ENCODE results near the gene TRIM9.
A peak's percentile ranks its signal among the peaks of the same experiment; 100 is the strongest.

Gene TRIM9

DNA sequence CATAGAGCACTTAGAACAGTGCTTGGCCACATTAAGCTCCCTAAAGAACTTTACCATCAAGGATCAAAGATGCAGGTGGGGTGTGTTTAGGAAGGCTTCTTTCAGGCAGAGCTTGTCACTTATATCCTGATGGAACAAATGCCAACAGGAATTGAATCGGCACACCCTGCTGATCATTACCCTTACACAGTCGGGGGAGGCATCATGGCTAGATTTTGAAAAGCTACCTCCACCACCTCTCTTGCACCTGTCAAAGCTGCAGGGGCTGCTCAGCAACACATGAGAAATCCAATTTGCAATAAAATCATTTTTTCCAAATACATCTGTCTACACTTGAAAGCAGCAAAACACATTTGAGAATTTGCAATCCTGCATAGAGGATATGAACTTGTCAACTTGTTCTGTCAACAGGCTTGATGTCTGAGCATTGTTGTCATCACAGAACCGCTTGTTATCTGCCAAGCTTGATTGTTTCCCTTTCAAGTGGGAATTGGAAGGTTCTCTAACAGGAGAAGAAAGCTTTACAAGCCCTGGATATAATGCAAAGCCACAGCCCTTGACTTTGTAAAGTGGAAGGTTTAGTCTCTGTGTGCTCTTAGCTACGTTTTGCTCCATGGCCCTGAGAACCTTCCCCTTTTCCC is 24.6 kb upstream of the TRIM9 start:
- Histone ChIP-seq H3K36me3 (ENCODE audit: control insufficient read depth in 5 of 5, insufficient read depth in 5 of 5, low read length in 5 of 5) (no peaks in the 10 kb centered on the region), H3K27ac (ENCODE audit: low read depth, low read length) (no peak overlapping the region), H3K4me3 (ENCODE audit: low read depth in 1 of 5, low read length in 5 of 5) (no peak overlapping the region), H3K4me1 (ENCODE audit: control insufficient read depth in 5 of 5, insufficient read depth in 5 of 5, low read length in 5 of 5) (no peaks in the 10 kb centered on the region), H3K9ac (ENCODE audit: low read length in 5 of 5) (no peak overlapping the region), H3K9me3 (ENCODE audit: control insufficient read depth in 5 of 5, low read length in 5 of 5) (no peaks in the 10 kb centered on the region), H3K27me3 (ENCODE audit: control insufficient read depth in 5 of 5, insufficient read depth in 4 of 5, low read length in 5 of 5) (no peaks in the 10 kb centered on the region)

DNA sequence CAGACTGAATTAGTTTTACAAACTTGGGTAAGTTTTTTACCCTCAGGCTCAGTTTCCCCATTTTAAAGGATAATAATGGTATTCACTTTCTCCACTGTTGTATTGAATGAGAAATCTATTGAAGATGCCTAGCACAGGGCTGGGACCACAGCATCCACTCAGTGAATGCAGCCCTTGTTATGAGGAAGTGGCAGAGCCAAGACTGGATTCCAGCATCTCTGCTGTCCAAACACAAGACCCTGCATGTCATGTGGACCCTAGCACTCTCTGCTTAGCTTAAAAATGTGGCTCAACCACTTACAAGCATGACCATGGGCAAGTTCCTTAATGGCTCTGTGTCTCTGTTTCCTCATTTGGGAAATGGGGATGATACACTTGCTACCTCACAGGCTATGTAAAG is 24.1 kb upstream of the TRIM9 start:
- no peaks in the 10 kb centered on the region for H3K36me3 ChIP-seq (ENCODE audit: control insufficient read depth in 5 of 5, insufficient read depth in 5 of 5, low read length in 5 of 5)
- H3K4me3 ChIP-seq (ENCODE audit: low read depth in 1 of 5, low read length in 5 of 5): no peak overlapping the region
- H3K9ac ChIP-seq (ENCODE audit: low read length in 5 of 5): no peak overlapping the region
- H3K27me3 ChIP-seq (ENCODE audit: control insufficient read depth in 5 of 5, insufficient read depth in 4 of 5, low read length in 5 of 5): no peaks in the 10 kb centered on the region
- no peaks in the 10 kb centered on the region for H3K4me1 ChIP-seq (ENCODE audit: control insufficient read depth in 5 of 5, insufficient read depth in 5 of 5, low read length in 5 of 5)
- H3K9me3 ChIP-seq (ENCODE audit: control insufficient read depth in 5 of 5, low read length in 5 of 5): no peaks in the 10 kb centered on the region
- H3K27ac ChIP-seq (ENCODE audit: low read depth, low read length): no peak overlapping the region

- no peaks in the 10 kb centered on the region for H3K9me3 ChIP-seq (ENCODE audit: control insufficient read depth in 5 of 5, low read length in 5 of 5)
- H3K9ac ChIP-seq (ENCODE audit: low read length in 5 of 5): no peak overlapping the region
- no peak overlapping the region for H3K27ac ChIP-seq (ENCODE audit: low read depth, low read length)
- H3K27me3 ChIP-seq (ENCODE audit: control insufficient read depth in 5 of 5, insufficient read depth in 4 of 5, low read length in 5 of 5): no peaks in the 10 kb centered on the region
- no peaks in the 10 kb centered on the region for H3K4me1 ChIP-seq (ENCODE audit: control insufficient read depth in 5 of 5, insufficient read depth in 5 of 5, low read length in 5 of 5)
- no peak overlapping the region for H3K4me3 ChIP-seq (ENCODE audit: low read depth in 1 of 5, low read length in 5 of 5)
- no peaks in the 10 kb centered on the region for H3K36me3 ChIP-seq (ENCODE audit: control insufficient read depth in 5 of 5, insufficient read depth in 5 of 5, low read length in 5 of 5)
Observed at GRCh38 chr14:51117593-51117992, 22.7 kb upstream of the TRIM9 start.

DNA sequence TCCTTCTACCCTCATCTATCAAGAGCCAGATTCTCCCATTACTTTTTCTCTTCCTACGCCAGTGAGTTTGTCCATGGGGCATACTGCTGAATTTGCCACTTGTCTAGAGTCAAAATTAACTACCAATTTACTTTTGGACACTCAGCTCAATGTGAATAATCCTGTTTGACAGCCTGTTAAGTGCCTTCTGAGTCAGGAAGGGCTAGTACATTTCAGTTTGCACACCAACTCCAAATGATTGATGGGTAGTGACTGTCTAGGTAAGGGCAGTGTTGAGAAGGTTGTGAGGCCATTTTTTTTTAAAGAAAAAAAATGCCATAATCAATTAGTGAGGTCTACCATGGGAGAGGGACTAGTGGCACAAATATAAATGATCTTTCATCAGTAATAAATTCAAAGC is 21.8 kb upstream of the TRIM9 start:
- no peaks in the 10 kb centered on the region for H3K36me3 ChIP-seq (ENCODE audit: control insufficient read depth in 5 of 5, insufficient read depth in 5 of 5, low read length in 5 of 5)
- H3K27me3 ChIP-seq (ENCODE audit: control insufficient read depth in 5 of 5, insufficient read depth in 4 of 5, low read length in 5 of 5): no peaks in the 10 kb centered on the region
- no peak overlapping the region for H3K27ac ChIP-seq (ENCODE audit: low read depth, low read length)
- no peaks in the 10 kb centered on the region for H3K9me3 ChIP-seq (ENCODE audit: control insufficient read depth in 5 of 5, low read length in 5 of 5)
- H3K4me1 ChIP-seq (ENCODE audit: control insufficient read depth in 5 of 5, insufficient read depth in 5 of 5, low read length in 5 of 5): no peaks in the 10 kb centered on the region
- no peak overlapping the region for H3K4me3 ChIP-seq (ENCODE audit: low read depth in 1 of 5, low read length in 5 of 5)
- no peak overlapping the region for H3K9ac ChIP-seq (ENCODE audit: low read length in 5 of 5)

- H3K9me3 ChIP-seq (ENCODE audit: control insufficient read depth in 5 of 5, low read length in 5 of 5): no peaks in the 10 kb centered on the region
- H3K9ac ChIP-seq (ENCODE audit: low read length in 5 of 5): no peak overlapping the region
- no peaks in the 10 kb centered on the region for H3K4me1 ChIP-seq (ENCODE audit: control insufficient read depth in 5 of 5, insufficient read depth in 5 of 5, low read length in 5 of 5)
- peaks cover 0 to under 1% (median 0%) of the 10 kb centered on the region in 5 donors for H3K27me3 ChIP-seq (ENCODE audit: control insufficient read depth in 5 of 5, insufficient read depth in 4 of 5, low read length in 5 of 5)
- no peak overlapping the region for H3K4me3 ChIP-seq (ENCODE audit: low read depth in 1 of 5, low read length in 5 of 5)
- H3K27ac ChIP-seq (ENCODE audit: low read depth, low read length): no peak overlapping the region
- no peaks in the 10 kb centered on the region for H3K36me3 ChIP-seq (ENCODE audit: control insufficient read depth in 5 of 5, insufficient read depth in 5 of 5, low read length in 5 of 5)
Observed at GRCh38 chr14:51109651-51110050, 14.7 kb upstream of the TRIM9 start.

- H3K4me1 ChIP-seq (ENCODE audit: control insufficient read depth in 5 of 5, insufficient read depth in 5 of 5, low read length in 5 of 5): no peaks in the 10 kb centered on the region
- H3K4me3 ChIP-seq (ENCODE audit: low read depth in 1 of 5, low read length in 5 of 5): no peak overlapping the region
- no peaks in the 10 kb centered on the region for H3K9me3 ChIP-seq (ENCODE audit: control insufficient read depth in 5 of 5, low read length in 5 of 5)
- H3K27ac ChIP-seq (ENCODE audit: low read depth, low read length): no peak overlapping the region
- H3K36me3 ChIP-seq (ENCODE audit: control insufficient read depth in 5 of 5, insufficient read depth in 5 of 5, low read length in 5 of 5): no peaks in the 10 kb centered on the region
- H3K9ac ChIP-seq (ENCODE audit: low read length in 5 of 5): no peak overlapping the region
- peaks cover 0 to 4% (median 0%) of the 10 kb centered on the region in 5 donors for H3K27me3 ChIP-seq (ENCODE audit: control insufficient read depth in 5 of 5, insufficient read depth in 4 of 5, low read length in 5 of 5)
Observed at GRCh38 chr14:51107801-51108200, 12.9 kb upstream of the TRIM9 start.

GRCh38 chr14:51104467-51104866 is 9.6 kb upstream of the TRIM9 start:
- Histone ChIP-seq H3K9me3 (ENCODE audit: control insufficient read depth in 5 of 5, low read length in 5 of 5) (no peaks in the 10 kb centered on the region), H3K4me3 (ENCODE audit: low read depth in 1 of 5, low read length in 5 of 5) (no peak overlapping the region), H3K4me1 (ENCODE audit: control insufficient read depth in 5 of 5, insufficient read depth in 5 of 5, low read length in 5 of 5) (no peaks in the 10 kb centered on the region), H3K27me3 (ENCODE audit: control insufficient read depth in 5 of 5, insufficient read depth in 4 of 5, low read length in 5 of 5) (peaks cover 0 to 4% (median 0%) of the 10 kb centered on the region in 5 donors), H3K36me3 (ENCODE audit: control insufficient read depth in 5 of 5, insufficient read depth in 5 of 5, low read length in 5 of 5) (no peaks in the 10 kb centered on the region), H3K9ac (ENCODE audit: low read length in 5 of 5) (no peak overlapping the region), H3K27ac (ENCODE audit: low read depth, low read length) (no peak overlapping the region)

DNA sequence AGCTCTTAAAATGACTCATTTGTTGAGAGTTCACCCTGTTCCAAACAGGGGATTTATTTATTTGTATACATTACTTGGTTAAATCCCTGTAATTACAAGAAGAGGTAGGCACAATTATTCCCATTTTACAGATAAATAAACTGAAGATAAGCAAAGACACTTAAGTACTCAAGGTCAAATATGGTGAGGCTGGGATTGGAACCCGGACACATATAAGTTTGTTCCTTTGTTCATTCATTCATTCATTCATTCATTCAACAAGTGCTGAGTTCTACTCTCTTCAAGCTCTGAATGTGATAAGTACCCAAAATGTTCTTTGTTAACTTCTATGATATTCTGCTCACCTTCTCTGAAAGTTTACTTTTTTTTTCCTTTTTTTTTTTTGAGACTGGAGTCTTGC is 2.4 kb upstream of the TRIM9 start:
- H3K9me3 ChIP-seq (ENCODE audit: control insufficient read depth in 5 of 5, low read length in 5 of 5): no peaks in the 10 kb centered on the region
- H3K36me3 ChIP-seq (ENCODE audit: control insufficient read depth in 5 of 5, insufficient read depth in 5 of 5, low read length in 5 of 5): no peaks in the 10 kb centered on the region
- H3K9ac ChIP-seq (ENCODE audit: low read length in 5 of 5): no peak overlapping the region
- peaks cover 0 to 28% (median 24%) of the 10 kb centered on the region in 5 donors for H3K4me1 ChIP-seq (ENCODE audit: control insufficient read depth in 5 of 5, insufficient read depth in 5 of 5, low read length in 5 of 5)
- peaks cover 18 to 33% (median 21%) of the 10 kb centered on the region in 5 donors for H3K27me3 ChIP-seq (ENCODE audit: control insufficient read depth in 5 of 5, insufficient read depth in 4 of 5, low read length in 5 of 5)
- no peak overlapping the region for H3K4me3 ChIP-seq (ENCODE audit: low read depth in 1 of 5, low read length in 5 of 5)
- H3K27ac ChIP-seq (ENCODE audit: low read depth, low read length): no peak overlapping the region

GRCh38 chr14:51096870-51097269 is 2.0 kb upstream of the TRIM9 start:
- H3K9me3 ChIP-seq (ENCODE audit: control insufficient read depth in 5 of 5, low read length in 5 of 5): no peaks in the 10 kb centered on the region
- H3K9ac ChIP-seq (ENCODE audit: low read length in 5 of 5): no peak overlapping the region
- H3K27ac ChIP-seq (ENCODE audit: low read depth, low read length): no peak overlapping the region
- peaks cover 0 to 28% (median 24%) of the 10 kb centered on the region in 5 donors for H3K4me1 ChIP-seq (ENCODE audit: control insufficient read depth in 5 of 5, insufficient read depth in 5 of 5, low read length in 5 of 5)
- H3K4me3 ChIP-seq (ENCODE audit: low read depth in 1 of 5, low read length in 5 of 5): no peak overlapping the region
- H3K36me3 ChIP-seq (ENCODE audit: control insufficient read depth in 5 of 5, insufficient read depth in 5 of 5, low read length in 5 of 5): no peaks in the 10 kb centered on the region
- peaks cover 18 to 34% (median 21%) of the 10 kb centered on the region in 5 donors for H3K27me3 ChIP-seq (ENCODE audit: control insufficient read depth in 5 of 5, insufficient read depth in 4 of 5, low read length in 5 of 5)

- H3K27me3 ChIP-seq (ENCODE audit: control insufficient read depth in 5 of 5, insufficient read depth in 4 of 5, low read length in 5 of 5): peaks cover 18 to 34% (median 21%) of the 10 kb centered on the region in 5 donors
- H3K27ac ChIP-seq (ENCODE audit: low read depth, low read length): no peak overlapping the region
- H3K4me3 ChIP-seq (ENCODE audit: low read depth in 1 of 5, low read length in 5 of 5): peak overlapping the region; percentile 59 to 77 (median 70)
- no peaks in the 10 kb centered on the region for H3K9me3 ChIP-seq (ENCODE audit: control insufficient read depth in 5 of 5, low read length in 5 of 5)
- H3K4me1 ChIP-seq (ENCODE audit: control insufficient read depth in 5 of 5, insufficient read depth in 5 of 5, low read length in 5 of 5): peaks cover 0 to 28% (median 24%) of the 10 kb centered on the region in 5 donors
- H3K36me3 ChIP-seq (ENCODE audit: control insufficient read depth in 5 of 5, insufficient read depth in 5 of 5, low read length in 5 of 5): no peaks in the 10 kb centered on the region
- peak overlapping the region in 2 of 5 donors; percentile 0 to 56 for H3K9ac ChIP-seq (ENCODE audit: low read length in 5 of 5)
Observed at GRCh38 chr14:51095854-51096823, 1.2 kb upstream of the TRIM9 start.

All from subcutaneous abdominal adipose tissue (tissue), 5 donors.